ENCODE results near the gene OR5D16. TPM values are rescaled to one million over a fixed set of nuclear protein-coding genes. Genes with fewer than 3 reads are reported as not detected.

Gene OR5D16
- total RNA-seq (not detected in 2 replicates), polyA plus RNA-seq (not detected in 2 replicates), polyA minus RNA-seq (not detected in 2 replicates)
- total RNA-seq (2013): not detected

- TF ChIP-seq EZH2 (IDR thresholded peaks at IDR 0.05; ENCODE audit: borderline replicate concordance, insufficient read depth, low read depth, low read length, poor library complexity, severe bottlenecking) (no peak), CTCF (IDR thresholded peaks at IDR 0.05) (no peak)
- H3K9ac ChIP-seq (ENCODE audit: low read length): no peak within 1 kb of the TSS
- no peak within 1 kb of the TSS for H3K27ac ChIP-seq (ENCODE audit: low read length in 2 of 2)
- ChIA-PET CTCF (no interaction called here), POLR2A (no interaction called here)
- no peaks in the 10 kb centered on the region for H3K79me2 ChIP-seq (ENCODE audit: control insufficient read depth, insufficient read depth, low read length)
- intact Hi-C loops (cut with micrococcal nuclease): no loop called here
- H3K9me3 ChIP-seq (ENCODE audit: control extremely low read depth in 1 of 3, control insufficient read depth in 2 of 3, insufficient read depth in 1 of 3, low read length in 2 of 3): no peaks in the 10 kb centered on the region
- H3K4me1 ChIP-seq (ENCODE audit: control insufficient read depth in 2 of 2, insufficient read depth in 2 of 2, low read length in 2 of 2): no peaks in the 10 kb centered on the region
- Mint-ChIP-seq H3K4me1 (no peaks in the 10 kb centered on the region), H3K4me3 (no peak within 1 kb of the TSS), H3K27me3 (no peaks in the 10 kb centered on the region), H3K9me3 (ENCODE audit: insufficient read depth) (peaks cover 2% of the 10 kb centered on the region), H3K27ac (no peak within 1 kb of the TSS)
- no peaks in the 10 kb centered on the region for H3K36me3 ChIP-seq (replicated peaks in 1 of 2; ENCODE audit: control extremely low read depth in 1 of 2, control insufficient read depth in 1 of 2, extremely low read depth in 1 of 2, insufficient read depth in 2 of 2, low read length in 1 of 2)
- H3K27me3 ChIP-seq (replicated peaks in 1 of 4; ENCODE audit: control extremely low read depth in 1 of 4, control insufficient read depth in 3 of 4, insufficient read depth in 4 of 4, low read length in 3 of 4): no peaks in the 10 kb centered on the region
- H3K4me2 ChIP-seq (replicated peaks; ENCODE audit: low read depth, low read length, poor library complexity, severe bottlenecking): no peak within 1 kb of the TSS
- ATAC-seq (ENCODE audit: low read depth) (no peak), DNase-seq (no peak)
- no peak within 1 kb of the TSS for H3K4me3 ChIP-seq (ENCODE audit: control extremely low read depth in 1 of 5, extremely low read depth in 1 of 5, insufficient read depth in 1 of 5, low read depth in 2 of 5, low read length in 4 of 5)
- H4K20me1 ChIP-seq (ENCODE audit: control insufficient read depth, insufficient read depth, low read length, poor library complexity, severe bottlenecking): no peaks in the 10 kb centered on the region
- no peak within 1 kb of the TSS for H2AFZ ChIP-seq (ENCODE audit: insufficient read depth, low read depth, low read length, poor library complexity, severe bottlenecking)
- WGBS (ENCODE audit: insufficient coverage): no CpG with 5 or more reads among the region's 3 CpGs
Measured at GRCh38 chr11:55838452-55838851, at the start of gene OR5D16. Gene OR5D16, plus strand, starts transcription at chr11:55838752. Its CDS starts 0 bp downstream, at chr11:55838752.

- TF ChIP-seq CTCF (IDR thresholded peaks at IDR 0.05): no peak
- TF ChIP-seq EZH2 (IDR thresholded peaks at IDR 0.05; ENCODE audit: borderline replicate concordance, insufficient read depth, low read depth, low read length, poor library complexity, severe bottlenecking): no peak
- intact Hi-C loops (cut with micrococcal nuclease): no loop called here
- H3K4me1 ChIP-seq (ENCODE audit: control insufficient read depth in 2 of 2, insufficient read depth in 2 of 2, low read length in 2 of 2): no peaks in the 10 kb centered on the region
- no peaks in the 10 kb centered on the region for H3K79me2 ChIP-seq (ENCODE audit: control insufficient read depth, insufficient read depth, low read length)
- H3K4me2 ChIP-seq (replicated peaks; ENCODE audit: low read depth, low read length, poor library complexity, severe bottlenecking): no peak overlapping the region
- no peaks in the 10 kb centered on the region for H4K20me1 ChIP-seq (ENCODE audit: control insufficient read depth, insufficient read depth, low read length, poor library complexity, severe bottlenecking)
- CTCF ChIA-PET: no interaction called here
- Mint-ChIP-seq H3K27me3 (no peaks in the 10 kb centered on the region), H3K4me3 (no peak overlapping the region), H3K27ac (no peak overlapping the region), H3K4me1 (no peaks in the 10 kb centered on the region), H3K9me3 (ENCODE audit: insufficient read depth) (peaks cover 3% of the 10 kb centered on the region)
- H3K36me3 ChIP-seq (replicated peaks in 1 of 2; ENCODE audit: control extremely low read depth in 1 of 2, control insufficient read depth in 1 of 2, extremely low read depth in 1 of 2, insufficient read depth in 2 of 2, low read length in 1 of 2): no peaks in the 10 kb centered on the region
- WGBS (ENCODE audit: insufficient coverage): no CpG with 5 or more reads among the region's 1 CpG
- H3K9ac ChIP-seq (ENCODE audit: low read length): no peak overlapping the region
- H3K4me3 ChIP-seq (ENCODE audit: control extremely low read depth in 1 of 5, extremely low read depth in 1 of 5, insufficient read depth in 1 of 5, low read depth in 2 of 5, low read length in 4 of 5): no peak overlapping the region
- DNase-seq (no peak), ATAC-seq (ENCODE audit: low read depth) (no peak)
- no peaks in the 10 kb centered on the region for H3K27me3 ChIP-seq (replicated peaks in 1 of 4; ENCODE audit: control extremely low read depth in 1 of 4, control insufficient read depth in 3 of 4, insufficient read depth in 4 of 4, low read length in 3 of 4)
- H3K9me3 ChIP-seq (ENCODE audit: control extremely low read depth in 1 of 3, control insufficient read depth in 2 of 3, insufficient read depth in 1 of 3, low read length in 2 of 3): peaks cover 0 to 6% (median 1%) of the 10 kb centered on the region in 3 donors
- no peak overlapping the region for H3K27ac ChIP-seq (ENCODE audit: low read length in 2 of 2)
- H2AFZ ChIP-seq (ENCODE audit: insufficient read depth, low read depth, low read length, poor library complexity, severe bottlenecking): no peak overlapping the region
- POLR2A ChIA-PET: no interaction called here
Measured at GRCh38 chr11:55791606-55792005, 46.9 kb upstream of the OR5D16 start.
